Caco-2 (cell line): ENCODE results near the gene NT5M. TPM values are rescaled to one million over a fixed set of nuclear protein-coding genes. Genes with fewer than 3 reads are reported as not detected.

Experiments used
- BruUV-seq: library from RNA; stranded (reverse); fragments of 400-500 nt; replicated peaks from 2 replicates; lab custom pipeline; 2021; lab: Mats Ljungman, UMichigan
- CTCF ChIA-PET: fragments of 300-600 bp; sonication (Branson Sonifier 250); formaldehyde crosslinking; loops from one replicate; lab custom pipeline; 2022; ENCODE audit warnings: antibody characterized with exemption; lab: Charles Lee
- POLR2A ChIA-PET: fragments of 300-600 bp; sonication (Branson Sonifier 250); formaldehyde crosslinking; loops from one replicate; lab custom pipeline; 2022; ENCODE audit warnings: antibody characterized with exemption; lab: Charles Lee
- DNase-seq, 2 experiments: peaks; one replicate each; pipeline versions ENCODE4 v3.0.0 to v3.0.0-alpha.2; 2020 to 2022
- H3K27me3 ChIP-seq: replicated peaks from 2 replicates; pipeline ENCODE4 v1.6.0; 2011; ENCODE audit warnings: low read length; ENCODE audit not compliant: control insufficient read depth, insufficient read depth
- H3K36me3 ChIP-seq: 2 replicates; pipeline ENCODE4 v1.5.1; 2011; ENCODE audit warnings: low read length; ENCODE audit not compliant: control insufficient read depth, insufficient read depth
- H3K4me1 ChIP-seq: fragments of 250-450 bp; sonication (Bioruptor Pico); 2 replicates; pipeline ENCODE4 v1.5.1; 2020; ENCODE audit warnings: mild to moderate bottlenecking
- H3K4me3 ChIP-seq: 2 replicates; pipeline ENCODE4 v1.5.1; 2011; ENCODE audit warnings: low read depth, mild to moderate bottlenecking, control low read depth, low read length
- H3K9me3 ChIP-seq: fragments of 250-450 bp; sonication (Bioruptor Pico); 2 replicates; pipeline ENCODE4 v1.5.1; 2020; ENCODE audit warnings: mild to moderate bottlenecking, moderate library complexity
- H3K27ac Mint-ChIP-seq: one replicate; pipeline ENCODE4 v1.8.0; 2022; ENCODE audit warnings: mixed read lengths; ENCODE audit not compliant: unreplicated experiment
- H3K27me3 Mint-ChIP-seq: one replicate; pipeline ENCODE4 v1.8.0; 2022; ENCODE audit warnings: mixed read lengths; ENCODE audit not compliant: insufficient read depth, unreplicated experiment
- H3K36me3 Mint-ChIP-seq: one replicate; pipeline ENCODE4 v1.8.0; 2022; ENCODE audit warnings: mild to moderate bottlenecking, mixed read lengths; ENCODE audit not compliant: insufficient read depth, unreplicated experiment
- H3K4me1 Mint-ChIP-seq: one replicate; pipeline ENCODE4 v1.8.0; 2022; ENCODE audit warnings: low read depth, mixed read lengths; ENCODE audit not compliant: unreplicated experiment
- H3K4me3 Mint-ChIP-seq: one replicate; pipeline ENCODE4 v1.8.0; 2022; ENCODE audit warnings: mild to moderate bottlenecking, moderate library complexity, mixed read lengths; ENCODE audit not compliant: unreplicated experiment
- H3K9me3 Mint-ChIP-seq: one replicate; pipeline ENCODE4 v1.8.0; 2022; ENCODE audit warnings: mixed read lengths; ENCODE audit not compliant: unreplicated experiment
- CTCF ChIP-seq, 2 experiments: fragments of 200-600 bp in 1 of 2; IDR thresholded peaks; 1 replicate in 1 of 2; 2 replicates in 1 of 2; pipeline versions ENCODE4 v1.5.1 to v1.8.0; 2011 to 2022; ENCODE audit warnings: antibody characterized with exemption in 1 of 2, control low read depth in 1 of 2, inconsistent platforms in 1 of 2, low read depth in 1 of 2, low read length in 1 of 2, mild to moderate bottlenecking in 1 of 2, moderate library complexity in 1 of 2; ENCODE audit not compliant: insufficient read depth in 1 of 2, severe bottlenecking in 1 of 2, unreplicated experiment in 1 of 2
- intact Hi-C: fragments of 100-400 bp; cut with micrococcal nuclease; formaldehyde crosslinking; loops from one replicate; pipeline ENCODE4 v1.10.0; 2022; ENCODE audit not compliant: unreplicated experiment
- total RNA-seq: library from RNA; stranded (reverse); gene quantifications from 2 replicates; pipeline ENCODE4 v1.2.3, GENCODE V29; 2022

NT5M gene
- total RNA-seq, 1 experiment from 2014 or later = 1.3 TPM

- CTCF ChIA-PET = no interaction called here
- no peaks in the 10 kb centered on the region for H3K9me3 ChIP-seq
- DNase-seq = peak in 1 of 2 experiments; percentile 16
- no TSS peak for BruUV-seq
- TF ChIP-seq CTCF (IDR thresholded peaks at IDR 0.05; ENCODE audit: insufficient read depth in 1 of 2, low read depth in 1 of 2, low read length in 1 of 2, severe bottlenecking in 1 of 2, unreplicated experiment in 1 of 2) = no peak
- Mint-ChIP-seq H3K36me3 (no peaks in the 10 kb centered on the region), H3K4me1 (no peaks in the 10 kb centered on the region), H3K4me3 (no peak overlapping the region), H3K27me3 (no peaks in the 10 kb centered on the region), H3K9me3 (no peaks in the 10 kb centered on the region), H3K27ac (no peak overlapping the region)
- no peak overlapping the region for H3K4me3 ChIP-seq
- intact Hi-C loops = loop anchor here (10.0 kb wide), 1 partner anchor 80 kb away; the partner anchor contains the start of gene FLCN
- H3K36me3 ChIP-seq = no peaks in the 10 kb centered on the region
- H3K27me3 ChIP-seq = no peaks in the 10 kb centered on the region
- no peaks in the 10 kb centered on the region for H3K4me1 ChIP-seq
- POLR2A ChIA-PET = no interaction called here
Observed at GRCh38 chr17:17315142-17315821, 12.1 kb downstream of the NT5M start.

- H3K36me3 Mint-ChIP-seq = no peaks in the 10 kb centered on the region
- no peaks in the 10 kb centered on the region for H3K9me3 Mint-ChIP-seq
- Histone ChIP-seq H3K4me1 (no peaks in the 10 kb centered on the region), H3K9me3 (no peaks in the 10 kb centered on the region), H3K36me3 (no peaks in the 10 kb centered on the region), H3K4me3 (no peak overlapping the region), H3K27me3 (no peaks in the 10 kb centered on the region)
- ChIA-PET POLR2A (no interaction called here), CTCF (interaction anchor here (0.5 kb wide), 1 partner anchor 157 kb away, joined by 3 read pairs; no protein-coding TSS in a partner anchor)
- DNase-seq = peak in 1 of 2 experiments; percentile 31
- H3K4me1 Mint-ChIP-seq = no peaks in the 10 kb centered on the region
- H3K27ac Mint-ChIP-seq = no peak overlapping the region
- no peak overlapping the region for H3K4me3 Mint-ChIP-seq
- H3K27me3 Mint-ChIP-seq = no peaks in the 10 kb centered on the region
- no peak for TF ChIP-seq CTCF (IDR thresholded peaks at IDR 0.05; ENCODE audit: insufficient read depth in 1 of 2, low read depth in 1 of 2, low read length in 1 of 2, severe bottlenecking in 1 of 2, unreplicated experiment in 1 of 2)
- intact Hi-C loops = no loop called here
- no TSS peak for BruUV-seq
Observed at GRCh38 chr17:17320188-17320910, 17.2 kb downstream of the NT5M start.

- ChIA-PET CTCF (interaction anchor here (0.5 kb wide), 1 partner anchor 157 kb away, joined by 3 read pairs; no protein-coding TSS in a partner anchor), POLR2A (no interaction called here)
- Histone ChIP-seq H3K36me3 (no peaks in the 10 kb centered on the region), H3K4me1 (no peaks in the 10 kb centered on the region), H3K4me3 (no peak overlapping the region), H3K9me3 (no peaks in the 10 kb centered on the region), H3K27me3 (no peaks in the 10 kb centered on the region)
- no peak overlapping the region for H3K27ac Mint-ChIP-seq
- H3K27me3 Mint-ChIP-seq = no peaks in the 10 kb centered on the region
- no peaks in the 10 kb centered on the region for H3K4me1 Mint-ChIP-seq
- H3K4me3 Mint-ChIP-seq = no peak overlapping the region
- no peaks in the 10 kb centered on the region for H3K9me3 Mint-ChIP-seq
- no TSS peak for BruUV-seq
- intact Hi-C loops = no loop called here
- TF ChIP-seq CTCF (IDR thresholded peaks at IDR 0.05; ENCODE audit: insufficient read depth in 1 of 2, low read depth in 1 of 2, low read length in 1 of 2, severe bottlenecking in 1 of 2, unreplicated experiment in 1 of 2) = no peak
- no peak for DNase-seq
- H3K36me3 Mint-ChIP-seq = no peaks in the 10 kb centered on the region
Observed at GRCh38 chr17:17320911-17321220, 17.7 kb downstream of the NT5M start.
